H1 (cell line): ENCODE data around the gene ADRA2B. TPM values are rescaled to one million over a fixed set of nuclear protein-coding genes. Genes with fewer than 3 reads are reported as not detected.

Experiments
- CTCF ChIA-PET: fragments of 300-600 bp; sonication (Branson Sonifier 250); formaldehyde crosslinking; loops from one replicate; lab custom pipeline; 2021; ENCODE audit not compliant: partially characterized antibody; lab: Charles Lee
- POLR2A ChIA-PET: fragments of 300-600 bp; sonication (Branson Sonifier 250); formaldehyde crosslinking; loops from one replicate; lab custom pipeline; 2021; ENCODE audit warnings: inconsistent platforms; ENCODE audit not compliant: partially characterized antibody; lab: Charles Lee
- DNase-seq, 2 experiments: peaks; one replicate each; pipeline versions ENCODE4 v3.0.0 to v3.0.0-alpha.2; 2010 to 2022; ENCODE audit warnings: low spot score in 2 of 2, low read depth in 1 of 2, mixed read lengths in 1 of 2
- FAIRE-seq: peaks from 2 replicates; lab custom pipeline; 2011; peaks lifted over from hg19 to GRCh38; lab: Jason Lieb, UNC
- H2AFZ ChIP-seq: 2 replicates; pipeline ENCODE4 v1.8.1; 2012; ENCODE audit warnings: low read length, inconsistent platforms
- H2AK5ac ChIP-seq: 2 replicates; pipeline ENCODE4 v1.6.1; 2013; ENCODE audit warnings: low read depth, low read length
- H2BK120ac ChIP-seq: replicated peaks from 2 replicates; pipeline ENCODE3; 2013; ENCODE audit warnings: low read depth, low read length, inconsistent platforms
- H2BK12ac ChIP-seq: 2 replicates; pipeline ENCODE4 v1.6.1; 2013; ENCODE audit warnings: low read depth, low read length
- H2BK15ac ChIP-seq: 2 replicates; pipeline ENCODE4 v1.6.1; 2013; ENCODE audit warnings: low read length
- H2BK20ac ChIP-seq: 2 replicates; pipeline ENCODE4 v1.6.1; 2013; ENCODE audit warnings: low read length
- H2BK5ac ChIP-seq: 2 replicates; pipeline ENCODE4 v1.6.1; 2013; ENCODE audit warnings: low read depth, low read length
- H3K14ac ChIP-seq: 2 replicates; pipeline ENCODE4 v1.6.1; 2013; ENCODE audit warnings: inconsistent platforms; ENCODE audit not compliant: insufficient read length
- H3K18ac ChIP-seq: 2 replicates; pipeline ENCODE4 v1.6.1; 2013; ENCODE audit warnings: low read length; ENCODE audit errors: extremely low read depth
- H3K23ac ChIP-seq: 2 replicates; pipeline ENCODE4 v1.6.1; 2013; ENCODE audit warnings: inconsistent platforms; ENCODE audit not compliant: insufficient read length
- H3K23me2 ChIP-seq: 2 replicates; pipeline ENCODE4 v1.6.1; 2013; ENCODE audit warnings: low read depth, low read length
- H3K27ac ChIP-seq: 2 replicates; pipeline ENCODE4 v1.6.1; 2011; ENCODE audit warnings: low read depth, low read length, inconsistent platforms
- H3K27me3 ChIP-seq, 4 experiments: replicated peaks in 1 of 4; 1 replicate in 1 of 4; 2 replicates in 3 of 4; pipeline versions ENCODE4 v1.6.1 to v1.8.1; 2011 to 2013; ENCODE audit warnings: low read length in 3 of 4, mild to moderate bottlenecking in 3 of 4, inconsistent platforms in 2 of 4, mixed read lengths in 2 of 4, moderate library complexity in 1 of 4; ENCODE audit not compliant: control insufficient read depth in 3 of 4, insufficient read depth in 3 of 4; ENCODE audit errors: extremely low read depth in 1 of 4
- H3K36me3 ChIP-seq, 4 experiments: 2 replicates each; pipeline versions ENCODE4 v1.6.1 to v1.8.1; 2011 to 2013; ENCODE audit warnings: mild to moderate bottlenecking in 4 of 4, low read length in 3 of 4, moderate library complexity in 2 of 4, control low read depth in 1 of 4, inconsistent platforms in 1 of 4; ENCODE audit not compliant: insufficient read depth in 4 of 4, control insufficient read depth in 2 of 4
- H3K4ac ChIP-seq: replicated peaks from 2 replicates; pipeline ENCODE3; 2013; ENCODE audit warnings: low read length, low read depth, mixed read lengths, inconsistent platforms; ENCODE audit not compliant: insufficient read length
- H3K4me1 ChIP-seq, 4 experiments: replicated peaks in 1 of 4; 1 replicate in 1 of 4; 2 replicates in 3 of 4; pipeline versions ENCODE4 v1.6.1 to v1.8.1; 2011 to 2013; ENCODE audit warnings: low read length in 3 of 4, inconsistent platforms in 2 of 4, mixed read lengths in 1 of 4; ENCODE audit not compliant: insufficient read depth in 4 of 4, control insufficient read depth in 3 of 4
- H3K4me2 ChIP-seq, 2 experiments: 2 replicates each; pipeline versions ENCODE4 v1.6.1 to v1.8.1; 2011 to 2013; ENCODE audit warnings: low read depth in 2 of 2, low read length in 2 of 2, control low read depth in 1 of 2, inconsistent platforms in 1 of 2, mild to moderate bottlenecking in 1 of 2; ENCODE audit not compliant: insufficient read depth in 1 of 2
- H3K4me3 ChIP-seq, 4 experiments: fragments of 200-600, 300-600 bp in 1 of 4; sonication (generic), shearing (Covaris generic), sonication (Bioruptor Twin) in 1 of 4; 2 replicates each; pipeline versions ENCODE4 v1.5.1 to v1.8.1; 2011 to 2016; ENCODE audit warnings: low read length in 4 of 4, low read depth in 3 of 4, control low read depth in 2 of 4, inconsistent platforms in 2 of 4, mild to moderate bottlenecking in 2 of 4, mixed read lengths in 1 of 4, moderate library complexity in 1 of 4; ENCODE audit not compliant: insufficient read depth in 2 of 4; ENCODE audit errors: extremely low read depth in 1 of 4
- H3K56ac ChIP-seq: replicated peaks from 2 replicates; pipeline ENCODE3; 2013; ENCODE audit warnings: low read depth, mild to moderate bottlenecking, mixed read lengths, low read length, inconsistent platforms; ENCODE audit not compliant: insufficient read length
- H3K79me1 ChIP-seq: 2 replicates; pipeline ENCODE4 v1.6.1; 2013; ENCODE audit warnings: low read depth, low read length, control low read depth
- H3K79me2 ChIP-seq, 2 experiments: 2 replicates each; pipeline versions ENCODE4 v1.6.1 to v1.8.1; 2012 to 2013; ENCODE audit warnings: low read length in 2 of 2, mild to moderate bottlenecking in 2 of 2, inconsistent platforms in 1 of 2; ENCODE audit not compliant: insufficient read depth in 2 of 2, control insufficient read depth in 1 of 2
- H3K9ac ChIP-seq, 4 experiments: replicated peaks in 1 of 4; 1 replicate in 1 of 4; 2 replicates in 3 of 4; pipeline versions ENCODE4 v1.6.1 to v1.8.1; 2011 to 2013; ENCODE audit warnings: low read depth in 3 of 4, low read length in 3 of 4, control low read depth in 2 of 4, mild to moderate bottlenecking in 2 of 4, moderate library complexity in 2 of 4, inconsistent platforms in 1 of 4; ENCODE audit errors: extremely low read depth in 1 of 4
- H3K9me3 ChIP-seq, 2 experiments: 2 replicates each; pipeline versions ENCODE4 v1.6.1 to v1.8.1; 2012 to 2013; ENCODE audit warnings: mild to moderate bottlenecking in 2 of 2, moderate library complexity in 2 of 2, control low read depth in 1 of 2, inconsistent platforms in 1 of 2, low read depth in 1 of 2, low read length in 1 of 2, mixed read lengths in 1 of 2; ENCODE audit not compliant: insufficient read depth in 2 of 2
- H4K20me1 ChIP-seq, 2 experiments: replicated peaks in 1 of 2; 2 replicates each; pipeline versions ENCODE3 to v1.8.1; 2011 to 2013; ENCODE audit warnings: inconsistent platforms in 2 of 2, low read length in 2 of 2, mild to moderate bottlenecking in 1 of 2; ENCODE audit not compliant: insufficient read depth in 2 of 2, control insufficient read depth in 1 of 2
- H4K5ac ChIP-seq: 2 replicates; pipeline ENCODE4 v1.6.1; 2013; ENCODE audit warnings: low read length, low read depth, mixed read lengths, inconsistent platforms; ENCODE audit not compliant: insufficient read length
- H4K8ac ChIP-seq: 2 replicates; pipeline ENCODE4 v1.8.0; 2013; ENCODE audit warnings: mild to moderate bottlenecking, moderate library complexity, low read length, inconsistent platforms; ENCODE audit not compliant: insufficient read depth; ENCODE audit errors: extremely low read depth
- H4K91ac ChIP-seq: replicated peaks from 2 replicates; pipeline ENCODE3; 2013; ENCODE audit warnings: low read length, mixed read lengths, inconsistent platforms; ENCODE audit not compliant: insufficient read length
- CBX5 ChIP-seq: fragments of 300-800, 300-1000 bp; sonication (generic); IDR thresholded peaks from 2 replicates; pipeline ENCODE4 v1.7.1; 2016; ENCODE audit warnings: antibody characterized with exemption, low read length, low read depth
- EGR1 ChIP-seq: IDR thresholded peaks from 2 replicates; pipeline ENCODE4 v1.6.1; 2011; ENCODE audit warnings: low read depth, low read length, borderline replicate concordance
- HDAC2 ChIP-seq, 2 experiments: fragments of 300-600 bp in 1 of 2; sonication (generic) in 1 of 2; IDR thresholded peaks; 2 replicates each; pipeline ENCODE4 v1.6.1; 2011 to 2012; ENCODE audit warnings: low read depth in 2 of 2, low read length in 2 of 2, mild to moderate bottlenecking in 2 of 2, moderate library complexity in 2 of 2, borderline replicate concordance in 1 of 2, inconsistent platforms in 1 of 2
- JUND ChIP-seq: IDR thresholded peaks from 2 replicates; pipeline ENCODE4 v1.6.1; 2011; ENCODE audit warnings: mild to moderate bottlenecking, improper control_type of control experiment, low read length
- SP4 ChIP-seq: IDR thresholded peaks from 2 replicates; pipeline ENCODE4 v1.6.1; 2012; ENCODE audit warnings: low read length, inconsistent platforms
- ZNF274 ChIP-seq: IDR thresholded peaks from 2 replicates; pipeline ENCODE4 v1.7.0; 2012; ENCODE audit warnings: low read length, borderline replicate concordance; ENCODE audit errors: extremely low read depth
- WGBS, 2 experiments: shearing (Covaris generic) in 1 of 2; methylation state at CpG; one replicate each; pipeline versions ENCODE4 v1.1.6 to v1.1.7; 2013 to 2015; ENCODE audit warnings: low lambda C conversion rate in 2 of 2, mixed read lengths in 2 of 2, inconsistent platforms in 1 of 2, low coverage in 1 of 2, missing lambda C conversion rate in 1 of 2; ENCODE audit not compliant: insufficient replicate concordance in 2 of 2, insufficient coverage in 1 of 2, insufficient read length in 1 of 2; ENCODE audit errors: extremely low coverage in 1 of 2, missing lambda C conversion rate in 1 of 2; 5-methylcytosine and 5-hydroxymethylcytosine counted together
- polyA plus RNA-seq, 7 experiments: library from polyadenylated mRNA; depleted of rRNA in 3 of 7; stranded (reverse) in 5 of 7; unstranded in 2 of 7; fragments of >200 nt in 5 of 7; fragments of 200-250 nt in 2 of 7; gene quantifications; 1 replicate in 5 of 7; 2 replicates in 1 of 7; 4 replicates in 1 of 7; pipeline versions ENCODE4 v1.2.1 to v1.2.3, GENCODE V29; 2011 to 2013; ENCODE audit warnings: missing spikeins in 2 of 7, mixed read lengths in 2 of 7
- total RNA-seq: library from RNA; stranded (reverse); fragmentation: NEBNext Ultra II Directional; extraction: Animal tissue kit (Norgen Biotek cat#: 25700); gene quantifications from 2 replicates; pipeline ENCODE4 v1.2.1, GENCODE V29; 2021

Gene ADRA2B
- total and polyA plus RNA-seq, 2 of the 8 experiments (the other 6 are each of a cell fraction or from before 2014, with no cell fraction given), result 5.8 to 6.5 TPM

DNA sequence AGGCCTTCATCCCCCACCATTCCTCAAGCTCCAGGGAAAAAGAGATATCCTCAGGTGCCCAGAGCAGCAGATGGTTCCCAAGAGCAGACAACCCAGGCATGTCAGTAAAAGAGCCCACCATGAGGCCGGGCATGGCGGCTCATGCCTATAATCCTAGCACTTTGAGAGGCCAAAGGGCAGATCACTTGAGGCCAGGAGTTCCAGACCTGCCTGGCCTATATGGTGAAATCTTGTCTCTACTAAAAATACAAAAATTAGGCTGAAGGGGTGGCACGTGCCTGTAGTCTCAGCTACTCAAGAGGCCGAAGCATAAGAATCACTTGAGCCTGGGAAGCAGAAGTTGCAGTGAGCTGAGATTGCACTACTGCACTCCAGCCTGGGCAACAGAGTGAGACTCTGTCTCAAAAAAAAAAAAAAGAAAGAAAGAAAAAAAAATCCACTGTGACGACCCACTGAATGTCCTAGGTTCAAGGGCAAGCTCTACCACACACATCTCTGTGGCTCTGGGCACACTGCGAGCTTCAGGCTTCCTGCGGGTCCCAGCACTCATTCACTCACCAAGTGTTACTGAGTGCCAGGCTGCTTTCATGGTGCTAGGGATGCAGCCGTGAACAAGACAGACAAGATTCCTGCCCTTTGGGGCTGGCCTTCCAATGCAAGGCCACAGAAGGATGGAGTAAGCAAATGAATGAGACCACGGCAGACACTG lies 35.4 kb upstream of the ADRA2B start:
- Histone ChIP-seq H2BK12ac (0 out of 2 replicates have a peak overlapping the region, but pooled peaks have one; percentile 50), H3K4me2 (0 out of 4 replicates have a peak overlapping the region, but pooled peaks of 1 of the 2 experiments have one; percentile 0), H3K27me3 (peaks cover 0 to 4% (median 2%) of the 10 kb centered on the region in 4 experiments; a peak in 4 of 7 replicates), H3K56ac (no peak overlapping the region), H3K9me3 (no peaks in the 10 kb centered on the region), H4K91ac (no peak overlapping the region), H2AK5ac (peak overlapping the region; percentile 60; the same call in 1 of the 2 replicates), H2BK120ac (peak overlapping the region; percentile 9), H3K36me3 (no peaks in the 10 kb centered on the region), H2AFZ (no peak overlapping the region), H3K23me2 (peaks cover 2% of the 10 kb centered on the region; the same call in 1 of the 2 replicates), H3K9ac (no peak overlapping the region; a peak in 1 of 7 replicates), H4K20me1 (no peaks in the 10 kb centered on the region), H3K14ac (no peak overlapping the region), H3K18ac (peak overlapping the region; percentile 51), H2BK5ac (peak overlapping the region; percentile 32; the same call in 1 of the 2 replicates), H3K4me1 (peaks cover 0 to 31% (median 21%) of the 10 kb centered on the region in 4 experiments; a peak in 6 of 7 replicates), H2BK20ac (0 out of 2 replicates have a peak overlapping the region, but pooled peaks have one; percentile 86), H3K27ac (peak overlapping the region; percentile 29; the same call in 1 of the 2 replicates), H3K79me1 (no peaks in the 10 kb centered on the region), H4K5ac (no peak overlapping the region), H3K79me2 (no peaks in the 10 kb centered on the region), H3K4me3 (no peak overlapping the region), H4K8ac (no peak overlapping the region; the same call in 1 of the 2 replicates), H2BK15ac (no peak overlapping the region), H3K4ac (peak overlapping the region; percentile 4), H3K23ac (no peak overlapping the region)
- ChIA-PET POLR2A (interaction anchor here (1.1 to 1.5 kb wide), 4 partner anchors 10 to 51 kb away, joined by 4 read pairs; no protein-coding TSS in a partner anchor), CTCF (interaction anchor here (0.9 to 10.1 kb wide), 7 partner anchors 12 to 41 kb away, joined by 3 to 98 read pairs (median 5); partner anchors contain the start of genes ADRA2B and ASTL)
- WGBS, 2 experiments, result 92% methylated on average over 8 of the region's 9 CpGs; no CpG with 5 or more reads in 1 of the 2 experiments
- FAIRE-seq (no peak), DNase-seq (no peak)
- TF ChIP-seq CBX5 (no peak), HDAC2 (IDR thresholded peaks at IDR 0.05; ENCODE audit: borderline replicate concordance in 1 of 2, low read depth in 2 of 2, low read length in 2 of 2) (no peak), JUND (no peak), ZNF274 (no peak), EGR1 (no peak), SP4 (no peak)
